ENCODE results near the gene NPTXR. TPM values are rescaled to one million over a fixed set of nuclear protein-coding genes. Genes with fewer than 3 reads are reported as not detected.

NPTXR gene
- total and polyA plus RNA-seq, 4 donors: 0.05 to 0.45 (median 0.16) TPM

DNA sequence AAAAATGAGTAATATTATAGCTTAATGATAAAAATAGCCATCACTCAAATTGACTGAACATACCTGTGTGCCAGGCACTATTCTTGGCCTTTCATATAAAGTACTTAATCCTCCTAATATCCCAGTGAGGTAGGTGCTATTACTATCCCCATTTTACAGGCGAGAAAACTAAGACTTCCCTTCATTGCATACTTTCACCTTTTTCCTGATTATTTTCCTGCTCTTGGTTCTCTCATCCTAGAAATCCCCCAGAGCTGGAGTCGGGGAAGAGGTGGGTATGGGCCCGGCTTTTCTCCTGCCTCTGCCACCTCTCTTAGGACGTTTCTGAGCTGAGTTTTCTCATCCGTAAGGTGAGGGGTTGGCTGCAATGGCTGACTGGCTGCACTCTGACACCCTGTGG is 2.2 kb downstream of the NPTXR start:
- Histone ChIP-seq H3K27me3 (ENCODE audit: control insufficient read depth in 4 of 4, insufficient read depth in 4 of 4, low read length in 3 of 4) (peaks cover 0 to 8% (median 1%) of the 10 kb centered on the region in 4 donors), H3K27ac (ENCODE audit: low read depth in 1 of 2, low read length in 2 of 2) (no peak overlapping the region), H3K9me3 (ENCODE audit: control insufficient read depth in 4 of 4, low read length in 3 of 4) (no peaks in the 10 kb centered on the region), H3K36me3 (ENCODE audit: control insufficient read depth in 4 of 4, insufficient read depth in 3 of 4, low read depth in 1 of 4, low read length in 3 of 4) (no peaks in the 10 kb centered on the region), H3K4me1 (ENCODE audit: control insufficient read depth in 4 of 4, insufficient read depth in 4 of 4, low read length in 3 of 4) (peaks cover 0 to 12% (median 7%) of the 10 kb centered on the region in 4 donors), H3K4me3 (ENCODE audit: low read depth in 1 of 3, low read length in 3 of 3) (no peak overlapping the region), H3K9ac (ENCODE audit: low read depth in 1 of 2, low read length in 2 of 2) (no peak overlapping the region)
- WGBS: 73% methylated on average over 5 of the region's 5 CpGs
- TF ChIP-seq EGR1 (IDR thresholded peaks at IDR 0.05; ENCODE audit: low read depth in 2 of 2): no peak
- TF ChIP-seq, protein P1, sequence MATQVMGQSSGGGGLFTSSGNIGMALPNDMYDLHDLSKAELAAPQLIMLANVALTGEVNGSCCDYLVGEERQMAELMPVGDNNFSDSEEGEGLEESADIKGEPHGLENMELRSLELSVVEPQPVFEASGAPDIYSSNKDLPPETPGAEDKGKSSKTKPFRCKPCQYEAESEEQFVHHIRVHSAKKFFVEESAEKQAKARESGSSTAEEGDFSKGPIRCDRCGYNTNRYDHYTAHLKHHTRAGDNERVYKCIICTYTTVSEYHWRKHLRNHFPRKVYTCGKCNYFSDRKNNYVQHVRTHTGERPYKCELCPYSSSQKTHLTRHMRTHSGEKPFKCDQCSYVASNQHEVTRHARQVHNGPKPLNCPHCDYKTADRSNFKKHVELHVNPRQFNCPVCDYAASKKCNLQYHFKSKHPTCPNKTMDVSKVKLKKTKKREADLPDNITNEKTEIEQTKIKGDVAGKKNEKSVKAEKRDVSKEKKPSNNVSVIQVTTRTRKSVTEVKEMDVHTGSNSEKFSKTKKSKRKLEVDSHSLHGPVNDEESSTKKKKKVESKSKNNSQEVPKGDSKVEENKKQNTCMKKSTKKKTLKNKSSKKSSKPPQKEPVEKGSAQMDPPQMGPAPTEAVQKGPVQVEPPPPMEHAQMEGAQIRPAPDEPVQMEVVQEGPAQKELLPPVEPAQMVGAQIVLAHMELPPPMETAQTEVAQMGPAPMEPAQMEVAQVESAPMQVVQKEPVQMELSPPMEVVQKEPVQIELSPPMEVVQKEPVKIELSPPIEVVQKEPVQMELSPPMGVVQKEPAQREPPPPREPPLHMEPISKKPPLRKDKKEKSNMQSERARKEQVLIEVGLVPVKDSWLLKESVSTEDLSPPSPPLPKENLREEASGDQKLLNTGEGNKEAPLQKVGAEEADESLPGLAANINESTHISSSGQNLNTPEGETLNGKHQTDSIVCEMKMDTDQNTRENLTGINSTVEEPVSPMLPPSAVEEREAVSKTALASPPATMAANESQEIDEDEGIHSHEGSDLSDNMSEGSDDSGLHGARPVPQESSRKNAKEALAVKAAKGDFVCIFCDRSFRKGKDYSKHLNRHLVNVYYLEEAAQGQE (IDR thresholded peaks at IDR 0.05): no peak
- no peak for DNase-seq (ENCODE audit: low spot score)

DNA sequence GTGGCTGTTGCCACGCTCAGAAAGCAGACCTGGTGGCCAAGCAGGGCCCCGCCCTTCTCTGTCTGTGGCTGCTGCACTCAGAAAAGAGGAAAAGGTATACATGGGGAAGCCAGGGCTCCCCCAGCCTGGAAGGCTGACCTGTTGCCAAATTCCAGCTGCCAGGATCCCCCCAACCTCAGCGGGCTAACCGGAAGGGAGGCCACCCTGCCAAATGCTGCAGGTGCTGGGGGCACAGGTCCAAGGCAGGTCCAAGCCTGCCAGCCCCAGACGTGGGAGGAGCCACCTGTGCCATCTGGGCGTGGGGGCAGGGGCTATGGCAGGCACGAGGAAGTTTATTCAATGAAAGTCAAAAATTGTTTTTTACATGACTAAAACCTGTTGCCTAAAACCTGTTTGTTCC is 2.6 kb downstream of the NPTXR start:
- Histone ChIP-seq H3K4me3 (ENCODE audit: low read depth in 1 of 3, low read length in 3 of 3) (no peak overlapping the region), H3K36me3 (ENCODE audit: control insufficient read depth in 4 of 4, insufficient read depth in 3 of 4, low read depth in 1 of 4, low read length in 3 of 4) (no peaks in the 10 kb centered on the region), H3K27ac (ENCODE audit: low read depth in 1 of 2, low read length in 2 of 2) (no peak overlapping the region), H3K27me3 (ENCODE audit: control insufficient read depth in 4 of 4, insufficient read depth in 4 of 4, low read length in 3 of 4) (peaks cover 0 to 8% (median 1%) of the 10 kb centered on the region in 4 donors), H3K9ac (ENCODE audit: low read depth in 1 of 2, low read length in 2 of 2) (no peak overlapping the region), H3K4me1 (ENCODE audit: control insufficient read depth in 4 of 4, insufficient read depth in 4 of 4, low read length in 3 of 4) (peaks cover 0 to 12% (median 7%) of the 10 kb centered on the region in 4 donors), H3K9me3 (ENCODE audit: control insufficient read depth in 4 of 4, low read length in 3 of 4) (no peaks in the 10 kb centered on the region)
- 55% methylated on average over 7 of the region's 7 CpGs for WGBS
- DNase-seq (ENCODE audit: low spot score): no peak
- no peak for TF ChIP-seq NR2F2 (IDR thresholded peaks at IDR 0.05)
- TF ChIP-seq FOXA2 (IDR thresholded peaks at IDR 0.05): no peak
- TF ChIP-seq, protein P2, sequence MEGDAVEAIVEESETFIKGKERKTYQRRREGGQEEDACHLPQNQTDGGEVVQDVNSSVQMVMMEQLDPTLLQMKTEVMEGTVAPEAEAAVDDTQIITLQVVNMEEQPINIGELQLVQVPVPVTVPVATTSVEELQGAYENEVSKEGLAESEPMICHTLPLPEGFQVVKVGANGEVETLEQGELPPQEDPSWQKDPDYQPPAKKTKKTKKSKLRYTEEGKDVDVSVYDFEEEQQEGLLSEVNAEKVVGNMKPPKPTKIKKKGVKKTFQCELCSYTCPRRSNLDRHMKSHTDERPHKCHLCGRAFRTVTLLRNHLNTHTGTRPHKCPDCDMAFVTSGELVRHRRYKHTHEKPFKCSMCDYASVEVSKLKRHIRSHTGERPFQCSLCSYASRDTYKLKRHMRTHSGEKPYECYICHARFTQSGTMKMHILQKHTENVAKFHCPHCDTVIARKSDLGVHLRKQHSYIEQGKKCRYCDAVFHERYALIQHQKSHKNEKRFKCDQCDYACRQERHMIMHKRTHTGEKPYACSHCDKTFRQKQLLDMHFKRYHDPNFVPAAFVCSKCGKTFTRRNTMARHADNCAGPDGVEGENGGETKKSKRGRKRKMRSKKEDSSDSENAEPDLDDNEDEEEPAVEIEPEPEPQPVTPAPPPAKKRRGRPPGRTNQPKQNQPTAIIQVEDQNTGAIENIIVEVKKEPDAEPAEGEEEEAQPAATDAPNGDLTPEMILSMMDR (IDR thresholded peaks at IDR 0.05; ENCODE audit: low read depth, low read length, missing input control): no peak
- TF ChIP-seq RXRA (IDR thresholded peaks at IDR 0.05): no peak
- no peak for TF ChIP-seq JUND (IDR thresholded peaks at IDR 0.05)
- no peak for TF ChIP-seq RAD21 (IDR thresholded peaks at IDR 0.05)
- TF ChIP-seq, protein P3, sequence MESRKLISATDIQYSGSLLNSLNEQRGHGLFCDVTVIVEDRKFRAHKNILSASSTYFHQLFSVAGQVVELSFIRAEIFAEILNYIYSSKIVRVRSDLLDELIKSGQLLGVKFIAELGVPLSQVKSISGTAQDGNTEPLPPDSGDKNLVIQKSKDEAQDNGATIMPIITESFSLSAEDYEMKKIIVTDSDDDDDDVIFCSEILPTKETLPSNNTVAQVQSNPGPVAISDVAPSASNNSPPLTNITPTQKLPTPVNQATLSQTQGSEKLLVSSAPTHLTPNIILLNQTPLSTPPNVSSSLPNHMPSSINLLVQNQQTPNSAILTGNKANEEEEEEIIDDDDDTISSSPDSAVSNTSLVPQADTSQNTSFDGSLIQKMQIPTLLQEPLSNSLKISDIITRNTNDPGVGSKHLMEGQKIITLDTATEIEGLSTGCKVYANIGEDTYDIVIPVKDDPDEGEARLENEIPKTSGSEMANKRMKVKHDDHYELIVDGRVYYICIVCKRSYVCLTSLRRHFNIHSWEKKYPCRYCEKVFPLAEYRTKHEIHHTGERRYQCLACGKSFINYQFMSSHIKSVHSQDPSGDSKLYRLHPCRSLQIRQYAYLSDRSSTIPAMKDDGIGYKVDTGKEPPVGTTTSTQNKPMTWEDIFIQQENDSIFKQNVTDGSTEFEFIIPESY (IDR thresholded peaks at IDR 0.05): no peak
- no peak for TF ChIP-seq EGR1 (IDR thresholded peaks at IDR 0.05; ENCODE audit: low read depth in 2 of 2)
- TF ChIP-seq, protein P4, sequence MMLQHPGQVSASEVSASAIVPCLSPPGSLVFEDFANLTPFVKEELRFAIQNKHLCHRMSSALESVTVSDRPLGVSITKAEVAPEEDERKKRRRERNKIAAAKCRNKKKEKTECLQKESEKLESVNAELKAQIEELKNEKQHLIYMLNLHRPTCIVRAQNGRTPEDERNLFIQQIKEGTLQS (IDR thresholded peaks at IDR 0.05): no peak
- TF ChIP-seq SP1 (IDR thresholded peaks at IDR 0.05): no peak
- TF ChIP-seq YY1 (IDR thresholded peaks at IDR 0.05): no peak
- TF ChIP-seq HNF4A (conservative IDR thresholded peaks at IDR 0.05): no peak

Data from liver (tissue), 9 donors.